K562 treated with DMSO at 1 percent for 4 hours (cell line): ENCODE results near the gene TOGARAM1. TPM values are rescaled to one million over a fixed set of nuclear protein-coding genes. Genes with fewer than 3 reads are reported as not detected.

ENCODE experiments used
- total RNA-seq: library from RNA; unstranded; fragments of 300-600 nt; gene quantifications from 2 replicates; pipeline ENCODE4 v1.2.3, GENCODE V29; 2022; ENCODE audit not compliant: insufficient read depth

TOGARAM1 gene, protein sequence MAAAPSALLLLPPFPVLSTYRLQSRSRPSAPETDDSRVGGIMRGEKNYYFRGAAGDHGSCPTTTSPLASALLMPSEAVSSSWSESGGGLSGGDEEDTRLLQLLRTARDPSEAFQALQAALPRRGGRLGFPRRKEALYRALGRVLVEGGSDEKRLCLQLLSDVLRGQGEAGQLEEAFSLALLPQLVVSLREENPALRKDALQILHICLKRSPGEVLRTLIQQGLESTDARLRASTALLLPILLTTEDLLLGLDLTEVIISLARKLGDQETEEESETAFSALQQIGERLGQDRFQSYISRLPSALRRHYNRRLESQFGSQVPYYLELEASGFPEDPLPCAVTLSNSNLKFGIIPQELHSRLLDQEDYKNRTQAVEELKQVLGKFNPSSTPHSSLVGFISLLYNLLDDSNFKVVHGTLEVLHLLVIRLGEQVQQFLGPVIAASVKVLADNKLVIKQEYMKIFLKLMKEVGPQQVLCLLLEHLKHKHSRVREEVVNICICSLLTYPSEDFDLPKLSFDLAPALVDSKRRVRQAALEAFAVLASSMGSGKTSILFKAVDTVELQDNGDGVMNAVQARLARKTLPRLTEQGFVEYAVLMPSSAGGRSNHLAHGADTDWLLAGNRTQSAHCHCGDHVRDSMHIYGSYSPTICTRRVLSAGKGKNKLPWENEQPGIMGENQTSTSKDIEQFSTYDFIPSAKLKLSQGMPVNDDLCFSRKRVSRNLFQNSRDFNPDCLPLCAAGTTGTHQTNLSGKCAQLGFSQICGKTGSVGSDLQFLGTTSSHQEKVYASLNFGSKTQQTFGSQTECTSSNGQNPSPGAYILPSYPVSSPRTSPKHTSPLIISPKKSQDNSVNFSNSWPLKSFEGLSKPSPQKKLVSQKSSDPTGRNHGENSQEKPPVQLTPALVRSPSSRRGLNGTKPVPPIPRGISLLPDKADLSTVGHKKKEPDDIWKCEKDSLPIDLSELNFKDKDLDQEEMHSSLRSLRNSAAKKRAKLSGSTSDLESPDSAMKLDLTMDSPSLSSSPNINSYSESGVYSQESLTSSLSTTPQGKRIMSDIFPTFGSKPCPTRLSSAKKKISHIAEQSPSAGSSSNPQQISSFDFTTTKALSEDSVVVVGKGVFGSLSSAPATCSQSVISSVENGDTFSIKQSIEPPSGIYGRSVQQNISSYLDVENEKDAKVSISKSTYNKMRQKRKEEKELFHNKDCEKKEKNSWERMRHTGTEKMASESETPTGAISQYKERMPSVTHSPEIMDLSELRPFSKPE (N-terminal part only)
- total RNA-seq, result 1.2 and 2.4 TPM in 2 replicates

GRCh38 chr14:44961554-44962333, at the start of gene TOGARAM1, which contains the start of gene KLHL28:
TSS of gene TOGARAM1 (plus strand) at chr14:44962190. CDS start at chr14:44962422, 232 bp downstream.
TSS of gene KLHL28 (minus strand) at chr14:44961947. CDS start at chr14:44945928, 16,019 bp downstream.

GRCh38 chr14:45083976-45084722, 122.2 kb downstream of the TOGARAM1 start, which contains the start of gene PRPF39:
TSS of gene PRPF39 (plus strand) at chr14:45084116. CDS start at chr14:45095240, 11,124 bp downstream.

Other genes starting within 250 kb of the TOGARAM1 start
- 4.0 and 4.3 TPM in 2 replicates for gene KLHL28, start 243 bp upstream of the TOGARAM1 start, total RNA-seq
- 5.0 and 6.2 TPM in 2 replicates for gene PRPF39, start 121.9 kb downstream of the TOGARAM1 start, total RNA-seq
- gene FKBP3, start 172.3 kb downstream of the TOGARAM1 start, total RNA-seq, result 59.3 and 62.6 TPM in 2 replicates
- 2.8 and 5.1 TPM in 2 replicates for gene FANCM, start 173.7 kb downstream of the TOGARAM1 start, total RNA-seq